ENCODE results near the gene DGKQ. TPM values are rescaled to one million over a fixed set of nuclear protein-coding genes. Genes with fewer than 3 reads are reported as not detected.

The DGKQ gene
- total and polyA plus RNA-seq, 2 of the 13 experiments (the other 11 are each of a cell fraction or from before 2014, with no cell fraction given), result 4.5 to 7.2 TPM

DNA sequence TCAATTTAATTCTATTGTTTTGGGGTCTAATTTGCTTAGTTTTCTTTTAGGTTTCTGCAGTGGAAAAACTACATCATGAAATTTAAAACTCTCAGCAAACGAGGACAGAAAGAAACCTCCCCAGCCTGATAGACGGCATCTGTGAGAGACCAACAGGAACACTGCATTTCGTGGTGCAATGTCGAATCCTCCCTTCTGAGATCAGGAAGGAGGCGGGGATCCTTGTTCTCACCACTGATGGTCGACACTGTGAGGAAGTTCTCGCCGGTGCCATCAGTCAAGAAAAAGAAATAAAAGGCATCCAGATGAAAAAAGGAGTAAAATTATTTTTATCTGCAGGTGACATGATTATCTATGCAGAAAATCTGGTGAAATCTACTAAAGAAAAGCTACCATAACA lies 57.8 kb downstream of the DGKQ start:
- H3K79me2 ChIP-seq (ENCODE audit: insufficient read depth, low read length), result peaks cover 49% of the 10 kb centered on the region
- no peak overlapping the region for H2AFZ ChIP-seq (ENCODE audit: low read length)
- in situ Hi-C loops (cut with HindIII; ENCODE audit: extremely low pct_ligation_motif_present, low pct_unique_long_range_greater_than_20kb), result no loop called here
- TF ChIP-seq MIER2 (CRISPR knock-in tag; IDR thresholded peaks at IDR 0.05) (no peak), ZFX (CRISPR knock-in tag; IDR thresholded peaks at IDR 0.05; ENCODE audit: low read depth) (no peak), GFI1 (CRISPR knock-in tag; IDR thresholded peaks at IDR 0.05; ENCODE audit: borderline replicate concordance) (no peak), ZNF737 (CRISPR knock-in tag; IDR thresholded peaks at IDR 0.05; ENCODE audit: borderline replicate concordance) (no peak)
- TF ChIP-seq, protein P1, sequence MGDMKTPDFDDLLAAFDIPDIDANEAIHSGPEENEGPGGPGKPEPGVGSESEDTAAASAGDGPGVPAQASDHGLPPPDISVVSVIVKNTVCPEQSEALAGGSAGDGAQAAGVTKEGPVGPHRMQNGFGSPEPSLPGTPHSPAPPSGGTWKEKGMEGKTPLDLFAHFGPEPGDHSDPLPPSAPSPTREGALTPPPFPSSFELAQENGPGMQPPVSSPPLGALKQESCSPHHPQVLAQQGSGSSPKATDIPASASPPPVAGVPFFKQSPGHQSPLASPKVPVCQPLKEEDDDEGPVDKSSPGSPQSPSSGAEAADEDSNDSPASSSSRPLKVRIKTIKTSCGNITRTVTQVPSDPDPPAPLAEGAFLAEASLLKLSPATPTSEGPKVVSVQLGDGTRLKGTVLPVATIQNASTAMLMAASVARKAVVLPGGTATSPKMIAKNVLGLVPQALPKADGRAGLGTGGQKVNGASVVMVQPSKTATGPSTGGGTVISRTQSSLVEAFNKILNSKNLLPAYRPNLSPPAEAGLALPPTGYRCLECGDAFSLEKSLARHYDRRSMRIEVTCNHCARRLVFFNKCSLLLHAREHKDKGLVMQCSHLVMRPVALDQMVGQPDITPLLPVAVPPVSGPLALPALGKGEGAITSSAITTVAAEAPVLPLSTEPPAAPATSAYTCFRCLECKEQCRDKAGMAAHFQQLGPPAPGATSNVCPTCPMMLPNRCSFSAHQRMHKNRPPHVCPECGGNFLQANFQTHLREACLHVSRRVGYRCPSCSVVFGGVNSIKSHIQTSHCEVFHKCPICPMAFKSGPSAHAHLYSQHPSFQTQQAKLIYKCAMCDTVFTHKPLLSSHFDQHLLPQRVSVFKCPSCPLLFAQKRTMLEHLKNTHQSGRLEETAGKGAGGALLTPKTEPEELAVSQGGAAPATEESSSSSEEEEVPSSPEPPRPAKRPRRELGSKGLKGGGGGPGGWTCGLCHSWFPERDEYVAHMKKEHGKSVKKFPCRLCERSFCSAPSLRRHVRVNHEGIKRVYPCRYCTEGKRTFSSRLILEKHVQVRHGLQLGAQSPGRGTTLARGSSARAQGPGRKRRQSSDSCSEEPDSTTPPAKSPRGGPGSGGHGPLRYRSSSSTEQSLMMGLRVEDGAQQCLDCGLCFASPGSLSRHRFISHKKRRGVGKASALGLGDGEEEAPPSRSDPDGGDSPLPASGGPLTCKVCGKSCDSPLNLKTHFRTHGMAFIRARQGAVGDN (CRISPR knock-in tag; IDR thresholded peaks at IDR 0.05), result no peak
- intact Hi-C loops (cut with micrococcal nuclease; ENCODE audit: unreplicated experiment), result no loop called here
- H3K36me3 ChIP-seq (replicated peaks in 1 of 2; ENCODE audit: control insufficient read depth in 1 of 2, insufficient read depth in 2 of 2, low read length in 2 of 2), result peaks cover 8 to 22% of the 10 kb centered on the region in 2 experiments; a peak in 4 of 5 replicates
- ChIA-PET CTCF (ENCODE audit: low intra/inter-chr PET ratio, low total read pairs) (no interaction called here), POLR2A (no interaction called here)
- DNase-seq (ENCODE audit: low spot score) (no peak), FAIRE-seq (no peak), ATAC-seq (no peak)
- no peak overlapping the region for H3K9ac ChIP-seq (ENCODE audit: insufficient read depth, low read depth, low read length)
- no peak overlapping the region for H3K4me2 ChIP-seq (ENCODE audit: low read depth, low read length)
- no peak overlapping the region for H3K27ac ChIP-seq (ENCODE audit: extremely low read length, insufficient read depth, low read length)
- no peaks in the 10 kb centered on the region for H3K27me3 ChIP-seq (ENCODE audit: control insufficient read depth in 1 of 2, insufficient read depth in 2 of 2, low read length in 2 of 2)
- 96% methylated on average over 8 of the region's 8 CpGs for WGBS (ENCODE audit: low lambda C conversion rate)
- no peak overlapping the region for H3K4me3 ChIP-seq (replicated peaks in 1 of 3; ENCODE audit: insufficient read depth in 1 of 3, low read depth in 2 of 3, low read length in 3 of 3)
- no peaks in the 10 kb centered on the region for H3K9me3 ChIP-seq (ENCODE audit: low read length)
- no peaks in the 10 kb centered on the region for H3K4me1 ChIP-seq (ENCODE audit: insufficient read depth, low read length)
- no TSS peak for BruUV-seq (replicated peaks)
- H4K20me1 ChIP-seq (ENCODE audit: insufficient read depth, low read length), result no peaks in the 10 kb centered on the region
